ENCODE data around the gene NCS1.

- TF ChIP-seq POLR2AphosphoS5 (IDR thresholded peaks at IDR 0.05) (no peak), CTCF (IDR thresholded peaks at IDR 0.05) (no peak), POLR2A (IDR thresholded peaks at IDR 0.05) (no peak)
Measured at GRCh38 chr9:130155647-130156046, 16.6 kb upstream of the NCS1 start.

Measured in prostate gland (tissue), 2 donors.